OCI-LY7 (cell line): ENCODE results near the gene MOB3A.

Experiments used
- EZH2phosphoT487 ChIP-seq: fragments of 200-600 bp; sonication (generic); IDR thresholded peaks from 2 replicates; pipeline ENCODE4 v1.6.1; 2018; ENCODE audit warnings: low read depth, borderline replicate concordance, mild to moderate bottlenecking, mixed run types, antibody characterized with exemption, low read length, moderate library complexity, mixed read lengths
- TF ChIP-seq, protein P1 (sequence below): fragments of 200-600 bp; sonication (generic); conservative IDR thresholded peaks from 2 replicates; pipeline ENCODE4 v1.5.1; 2014; ENCODE audit warnings: mild to moderate bottlenecking, antibody characterized with exemption, low read length, moderate library complexity, mixed read lengths

DNA sequence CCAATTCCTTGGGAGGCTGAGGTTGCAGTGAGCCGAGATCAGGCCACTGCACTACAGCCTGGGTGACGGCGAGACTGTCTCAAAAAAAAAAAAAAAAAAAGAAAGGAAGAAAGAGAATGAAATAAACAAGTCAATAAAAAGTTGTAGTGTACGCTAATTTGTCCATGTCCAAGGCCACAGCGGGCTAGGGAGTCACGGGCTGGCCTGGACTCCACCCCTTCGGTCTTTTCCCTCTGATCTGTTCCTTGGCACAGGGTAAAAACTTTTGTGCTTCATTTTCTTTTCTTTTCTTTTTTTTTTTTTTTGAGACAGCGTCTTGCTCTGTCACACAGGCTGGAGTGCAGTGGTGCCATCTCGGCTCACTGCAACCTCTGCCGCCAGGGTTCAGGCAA is 25.7 kb downstream of the MOB3A start:
- TF ChIP-seq, protein P1, sequence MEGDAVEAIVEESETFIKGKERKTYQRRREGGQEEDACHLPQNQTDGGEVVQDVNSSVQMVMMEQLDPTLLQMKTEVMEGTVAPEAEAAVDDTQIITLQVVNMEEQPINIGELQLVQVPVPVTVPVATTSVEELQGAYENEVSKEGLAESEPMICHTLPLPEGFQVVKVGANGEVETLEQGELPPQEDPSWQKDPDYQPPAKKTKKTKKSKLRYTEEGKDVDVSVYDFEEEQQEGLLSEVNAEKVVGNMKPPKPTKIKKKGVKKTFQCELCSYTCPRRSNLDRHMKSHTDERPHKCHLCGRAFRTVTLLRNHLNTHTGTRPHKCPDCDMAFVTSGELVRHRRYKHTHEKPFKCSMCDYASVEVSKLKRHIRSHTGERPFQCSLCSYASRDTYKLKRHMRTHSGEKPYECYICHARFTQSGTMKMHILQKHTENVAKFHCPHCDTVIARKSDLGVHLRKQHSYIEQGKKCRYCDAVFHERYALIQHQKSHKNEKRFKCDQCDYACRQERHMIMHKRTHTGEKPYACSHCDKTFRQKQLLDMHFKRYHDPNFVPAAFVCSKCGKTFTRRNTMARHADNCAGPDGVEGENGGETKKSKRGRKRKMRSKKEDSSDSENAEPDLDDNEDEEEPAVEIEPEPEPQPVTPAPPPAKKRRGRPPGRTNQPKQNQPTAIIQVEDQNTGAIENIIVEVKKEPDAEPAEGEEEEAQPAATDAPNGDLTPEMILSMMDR: no peak
- TF ChIP-seq EZH2phosphoT487: no peak
